HG03469 (cell line): ENCODE data around the gene APOA5.
"Not testable (repeated sequence)": the region's sequence is repeated elsewhere in the genome, so short reads cannot be mapped to it uniquely, and the experiment has no call there.

ENCODE experiments used
- ATAC-seq: cut with Tn5 transposase; IDR thresholded peaks from one replicate; pipeline ENCODE4 v1.9.1; 2021; ENCODE audit warnings: mild to moderate bottlenecking, moderate library complexity, moderate number of reproducible peaks; ENCODE audit not compliant: unreplicated experiment

APOA5 gene

GRCh38 chr11:116776522-116776984 is 15.1 kb downstream of the APOA5 start:
- ATAC-seq = no peak

GRCh38 chr11:116775975-116776374 is 15.7 kb downstream of the APOA5 start:
- ATAC-seq = no peak

GRCh38 chr11:116774661-116775060 is 17.0 kb downstream of the APOA5 start:
- ATAC-seq = no peak

- peak; percentile 21 for ATAC-seq
These were observed 18.2 kb downstream of the APOA5 start for GRCh38 chr11:116773203-116774097.

- ATAC-seq = peak; percentile 56
These were observed 19.1 kb downstream of the APOA5 start, which contains the start of gene BUD13 for GRCh38 chr11:116772443-116773202. TSS of gene BUD13 (minus strand) at chr11:116772987. CDS start at chr11:116772964, 23 bp downstream.

- no peak for ATAC-seq
These were observed 19.7 kb downstream of the APOA5 start for GRCh38 chr11:116771935-116772334.

- no peak for ATAC-seq
These were observed 29.5 kb downstream of the APOA5 start for GRCh38 chr11:116762132-116762531.

- not testable (repeated sequence) for ATAC-seq
These were observed 35.6 kb downstream of the APOA5 start for GRCh38 chr11:116756044-116756443.

GRCh38 chr11:116750070-116750718 is 41.5 kb downstream of the APOA5 start:
- ATAC-seq = no peak

GRCh38 chr11:116742104-116742503 is 49.6 kb downstream of the APOA5 start:
- ATAC-seq = no peak

GRCh38 chr11:116740741-116741140 is 50.9 kb downstream of the APOA5 start:
- ATAC-seq = no peak
